Esophagus mucosa (tissue), 1 donor: ENCODE measurements around the gene RABEPK. TPM values are rescaled to one million over a fixed set of nuclear protein-coding genes. Genes with fewer than 3 reads are reported as not detected.
"Not testable (repeated sequence)": the region's sequence is repeated elsewhere in the genome, so short reads cannot be mapped to it uniquely, and the experiment has no call there.

Source experiments
- ATAC-seq: fragments of 200-7000 bp; cut with Tn5 transposase; one replicate; pipeline ENCODE4 v1.9.1; 2020
- total RNA-seq: library from RNA; stranded (reverse); gene quantifications from one replicate; pipeline ENCODE4 v1.2.4, GENCODE V29; 2023
- donor health status: DM: yes; HTN: yes; CAD: no.

Gene RABEPK
- total RNA-seq, 1 donor from 2014 or later = 15.0 TPM

- ATAC-seq = not testable (repeated sequence)
Observed at GRCh38 chr9:125195591-125195990, 4.8 kb upstream of the RABEPK start.

- ATAC-seq = no peak
Observed at GRCh38 chr9:125202846-125203618, 2.7 kb downstream of the RABEPK start.

GRCh38 chr9:125204477-125204876, 4.1 kb downstream of the RABEPK start:
- ATAC-seq = no peak

GRCh38 chr9:125214186-125214585, 13.8 kb downstream of the RABEPK start:
- no peak for ATAC-seq

- ATAC-seq = no peak
Observed at GRCh38 chr9:125218621-125219020, 18.3 kb downstream of the RABEPK start.

GRCh38 chr9:125224858-125225257, 24.5 kb downstream of the RABEPK start:
- ATAC-seq = not testable (repeated sequence)

- ATAC-seq = no peak
Observed at GRCh38 chr9:125227761-125228160, 27.4 kb downstream of the RABEPK start.

- ATAC-seq = peak; percentile 74
Observed at GRCh38 chr9:125233678-125234077, 33.3 kb downstream of the RABEPK start.

GRCh38 chr9:125234099-125234498, 33.8 kb downstream of the RABEPK start:
- not testable (repeated sequence) for ATAC-seq

GRCh38 chr9:125235804-125236519, 35.6 kb downstream of the RABEPK start:
- no peak for ATAC-seq

- not testable (repeated sequence) for ATAC-seq
Observed at GRCh38 chr9:125236520-125237159, 36.3 kb downstream of the RABEPK start.

- ATAC-seq = no peak
Observed at GRCh38 chr9:125238127-125238914, 38.0 kb downstream of the RABEPK start.

GRCh38 chr9:125238915-125239446, 38.6 kb downstream of the RABEPK start:
- no peak for ATAC-seq

- no peak for ATAC-seq
Observed at GRCh38 chr9:125239631-125240597, 39.6 kb downstream of the RABEPK start.

GRCh38 chr9:125240649-125240999, 40.3 kb downstream of the RABEPK start:
- ATAC-seq = peak; percentile 8

GRCh38 chr9:125241000-125241862, 40.9 kb downstream of the RABEPK start, which contains the start of gene HSPA5:
Gene HSPA5, minus strand, starts transcription at chr9:125241343. Its CDS starts 217 bp downstream, at chr9:125241126.
- peak; percentile 98 for ATAC-seq

- peak; percentile 1 for ATAC-seq
Observed at GRCh38 chr9:125241863-125242739, 41.8 kb downstream of the RABEPK start.

GRCh38 chr9:125243792-125244260, 43.5 kb downstream of the RABEPK start:
- no peak for ATAC-seq

GRCh38 chr9:125246261-125246667, 45.9 kb downstream of the RABEPK start:
- ATAC-seq = no peak
